SH-SY5Y (cell line): ENCODE measurements around the gene STEAP4.

ENCODE experiments used
- GATA2 ChIP-seq: IDR thresholded peaks from 2 replicates; pipeline ENCODE4 v1.6.1; 2011; ENCODE audit warnings: mild to moderate bottlenecking, low read depth, low read length
- GATA3 ChIP-seq: IDR thresholded peaks from 2 replicates; pipeline ENCODE4 v1.6.1; 2011; ENCODE audit warnings: low read depth, mild to moderate bottlenecking, low read length, moderate library complexity

DNA sequence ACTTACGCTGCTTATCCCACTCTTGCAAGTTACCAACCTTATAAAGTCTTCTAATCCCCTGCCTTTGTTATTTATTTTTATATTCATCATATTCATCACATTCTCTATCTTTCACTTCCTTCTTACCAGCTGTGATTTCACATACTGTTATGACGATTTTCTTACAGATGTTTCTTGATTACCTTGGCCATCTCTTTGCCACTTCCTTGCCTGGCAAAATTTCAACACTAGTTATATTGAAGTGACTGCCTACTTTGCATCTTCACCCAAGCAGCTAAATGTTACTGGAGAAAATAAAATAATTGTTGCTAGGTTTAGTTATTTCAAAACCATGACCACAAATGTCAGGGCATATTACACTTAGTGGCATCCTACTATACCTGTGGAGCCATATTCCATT lies 8.8 kb upstream of the STEAP4 start:
- TF ChIP-seq GATA2 (no peak), GATA3 (no peak)
